Activated CD8-positive, alpha-beta memory T cell treated with anti-CD3 and anti-CD28 coated beads for 4 hours (primary cell): ENCODE data around the gene TICRR.
"Not testable (repeated sequence)": the region's sequence is repeated elsewhere in the genome, so short reads cannot be mapped to it uniquely, and the experiment has no call there.

Experiments
- DNase-seq, 2 donors: peaks; one replicate each; pipeline ENCODE4 v3.0.0-alpha.2; 2020; ENCODE audit warnings: low read depth in 2 of 2

The TICRR gene

DNA sequence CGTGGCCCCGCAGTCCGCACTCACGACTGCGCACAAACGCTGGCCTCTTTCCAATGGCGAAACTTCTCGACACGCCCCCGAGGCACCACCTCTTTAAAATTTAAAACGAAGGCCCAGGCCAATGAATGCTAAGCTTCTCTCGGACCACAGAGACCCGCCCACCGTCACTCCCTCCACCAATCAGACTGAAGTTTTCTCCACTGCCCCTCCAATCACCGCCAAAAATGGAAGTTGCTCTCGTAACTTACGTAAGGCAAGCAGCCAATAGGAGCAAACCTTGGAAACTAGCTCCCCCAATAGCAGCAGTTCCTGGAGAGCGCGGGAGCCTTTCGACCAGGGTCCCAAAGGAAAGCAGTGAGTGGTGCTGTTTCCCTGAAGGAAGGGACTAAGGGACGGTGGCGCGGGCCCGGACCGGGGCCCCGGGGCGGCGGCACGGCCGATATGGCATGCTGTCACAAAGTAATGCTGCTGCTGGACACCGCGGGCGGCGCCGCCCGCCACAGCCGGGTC lies at the start of gene TICRR:
Gene TICRR (plus strand): TSS at position 324 of the 510 bp plus-strand sequence. CDS start 118 bp downstream, at position 442.
- DNase-seq, result peak; percentile 88 to 91

DNA sequence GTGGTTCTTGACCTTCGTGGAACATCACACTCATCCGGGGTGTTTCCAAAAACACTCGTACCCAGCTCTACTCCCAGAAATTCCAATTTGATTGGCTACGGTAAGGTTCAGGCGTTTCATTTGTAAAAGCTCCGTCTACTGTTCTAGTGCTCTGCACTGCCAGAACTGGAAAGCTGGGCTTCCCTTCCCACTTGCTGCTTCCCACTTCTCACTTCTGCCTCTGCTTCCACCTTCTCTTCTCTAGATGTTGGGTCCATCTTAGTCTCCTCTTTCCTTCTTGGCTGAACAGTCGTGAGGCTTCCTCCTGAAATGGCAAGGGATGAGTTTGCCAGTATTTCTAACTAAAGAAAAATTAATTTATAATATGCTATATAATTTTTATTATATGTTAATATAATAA lies 49.1 kb upstream of the TICRR start:
- DNase-seq, result no peak

DNA sequence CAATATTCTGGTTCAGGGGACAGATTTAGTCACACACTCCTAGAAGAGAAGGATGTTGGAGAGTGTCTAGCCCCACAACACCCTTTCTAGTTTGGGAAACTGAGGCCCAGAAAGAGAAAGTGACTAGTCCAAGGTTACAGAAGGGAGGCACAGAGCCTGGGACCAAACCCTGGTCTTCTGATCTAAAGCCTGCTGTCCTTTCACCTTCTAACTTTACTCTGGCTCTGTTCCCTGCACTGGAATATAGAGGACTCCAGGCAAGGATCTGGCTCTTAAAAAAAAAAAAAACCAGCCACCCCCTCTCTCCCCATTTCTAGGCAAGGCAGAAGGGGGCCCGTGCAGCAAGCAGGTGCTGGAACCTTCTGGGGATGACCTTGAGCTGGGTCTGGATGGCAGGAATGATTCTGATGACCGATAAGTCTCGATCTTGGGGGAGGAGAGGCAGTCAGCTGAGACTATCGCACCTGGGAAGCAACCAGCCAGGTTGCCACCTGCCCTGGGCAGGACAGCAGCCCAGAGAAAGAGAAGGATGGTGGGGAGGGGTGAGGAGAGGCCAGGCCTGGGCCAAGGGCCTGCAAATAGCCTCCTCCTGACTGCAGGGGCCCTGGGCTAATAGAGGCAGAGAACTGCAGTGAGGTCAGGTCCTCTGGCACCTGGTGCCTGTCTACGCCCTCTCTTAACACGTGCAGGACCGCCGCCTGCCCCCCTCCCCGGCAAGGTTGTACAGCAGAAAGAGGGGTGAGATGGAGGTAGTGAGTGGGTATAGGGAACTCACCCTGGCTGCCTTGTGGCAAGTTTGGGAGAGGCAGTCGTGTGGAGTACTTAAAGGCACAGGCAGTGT lies 48.4 kb upstream of the TICRR start:
- no peak for DNase-seq

DNA sequence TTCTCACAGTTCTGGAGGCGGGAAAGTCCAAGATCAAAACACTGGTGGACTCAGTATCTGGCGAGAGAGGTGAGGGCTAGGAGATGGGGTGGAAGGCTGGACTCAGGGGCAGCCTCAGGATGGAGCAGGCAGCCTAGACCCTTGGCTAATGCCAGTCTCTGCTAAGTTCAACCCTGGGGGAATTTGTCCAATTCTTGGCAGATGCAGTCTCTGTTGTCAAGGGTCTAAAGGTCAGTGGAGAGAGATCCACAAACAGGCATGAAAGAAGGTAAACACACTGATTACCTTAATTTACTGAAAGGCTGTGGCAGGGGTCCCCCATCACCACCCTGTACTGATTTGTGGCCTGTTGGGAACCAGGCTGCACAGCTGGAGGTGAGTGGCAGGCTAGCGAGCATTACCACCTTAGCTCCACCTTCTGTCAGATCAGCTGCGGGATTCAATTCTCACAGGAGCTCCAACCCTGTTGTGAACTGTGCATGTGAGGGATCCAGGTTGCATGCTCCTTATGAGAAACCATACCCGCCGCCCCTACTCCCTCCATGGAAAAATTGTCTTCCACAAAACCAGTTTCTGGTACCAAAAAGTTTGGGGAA lies 46.4 kb upstream of the TICRR start:
- no peak for DNase-seq

DNA sequence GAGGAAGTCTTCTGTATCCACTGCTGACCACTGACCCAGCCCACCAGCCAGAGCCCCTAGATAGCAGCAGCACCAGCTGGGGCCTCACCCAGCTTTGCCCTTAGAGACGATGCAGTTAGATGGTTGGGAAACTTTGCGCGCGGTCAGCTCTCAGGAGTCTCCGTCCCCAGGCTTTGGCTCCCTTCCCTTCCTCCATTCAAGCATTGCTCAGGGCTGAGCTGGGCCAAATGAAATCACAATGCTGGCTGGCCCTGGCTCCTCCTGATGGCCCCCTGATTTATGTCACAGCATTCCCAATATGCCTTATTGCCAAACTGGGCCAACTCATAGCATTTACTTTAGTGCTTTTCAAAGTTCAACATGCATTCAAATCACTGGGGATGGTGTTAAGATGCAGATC lies 44.3 kb upstream of the TICRR start:
- DNase-seq, result no peak

DNA sequence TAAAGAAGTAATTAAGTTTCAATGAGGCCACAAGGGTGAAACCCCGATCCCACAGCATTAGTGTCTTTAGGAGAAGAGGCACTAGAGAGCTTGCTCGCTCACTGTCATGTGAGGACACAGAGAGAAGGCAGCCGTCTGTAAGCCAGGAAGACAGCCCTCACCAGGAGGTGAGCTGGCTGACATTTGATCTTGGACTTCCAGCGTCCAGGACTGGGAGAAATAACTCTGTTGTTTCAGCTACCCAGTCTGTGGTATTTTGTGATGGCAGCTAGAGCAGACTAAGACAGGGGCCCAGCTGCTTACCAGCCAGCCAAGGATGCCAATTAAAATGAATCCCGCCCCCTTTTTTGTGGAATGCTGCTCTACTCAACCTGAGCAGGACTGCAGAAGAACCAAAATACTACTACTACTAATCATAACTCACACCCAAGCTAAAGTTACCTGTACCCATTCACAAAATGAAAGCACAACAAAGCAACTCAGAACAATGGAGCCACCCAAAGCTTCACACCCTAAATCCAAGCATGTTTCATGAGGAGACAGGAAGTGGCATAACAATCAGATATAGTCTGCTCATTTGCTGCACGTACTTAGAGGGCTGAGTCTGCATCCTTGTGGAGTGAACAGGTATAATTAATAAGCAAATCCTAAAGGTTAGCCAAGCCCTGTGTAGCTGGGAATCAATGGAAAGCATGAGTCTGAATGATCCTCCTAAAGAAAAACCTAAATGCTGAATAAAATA lies 43.3 kb upstream of the TICRR start:
- no peak for DNase-seq

GRCh38 chr15:89533861-89534544 lies 41.3 kb upstream of the TICRR start:
- DNase-seq, result no peak

- DNase-seq, result no peak
Observed at GRCh38 chr15:89539027-89539426, 36.2 kb upstream of the TICRR start.

DNA sequence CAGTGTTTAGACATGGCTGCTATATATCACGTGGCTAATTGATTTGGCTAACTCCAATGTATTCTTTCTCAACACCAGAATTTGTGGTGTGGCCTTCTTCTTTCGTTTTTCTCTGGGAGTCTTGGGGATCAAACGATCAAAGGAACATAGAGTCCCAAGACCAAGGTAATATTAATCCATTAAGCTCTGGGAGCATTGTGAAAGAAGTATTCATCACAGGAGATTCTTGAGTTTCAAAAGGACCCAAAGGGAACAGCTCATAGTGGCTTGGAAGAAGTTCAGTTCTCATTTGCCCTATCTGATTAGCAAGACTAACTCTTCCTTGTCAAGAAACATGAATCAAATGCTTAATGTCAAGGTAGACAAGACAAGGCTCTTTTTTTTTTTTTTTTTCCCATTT lies 32.9 kb upstream of the TICRR start:
- no peak for DNase-seq

DNA sequence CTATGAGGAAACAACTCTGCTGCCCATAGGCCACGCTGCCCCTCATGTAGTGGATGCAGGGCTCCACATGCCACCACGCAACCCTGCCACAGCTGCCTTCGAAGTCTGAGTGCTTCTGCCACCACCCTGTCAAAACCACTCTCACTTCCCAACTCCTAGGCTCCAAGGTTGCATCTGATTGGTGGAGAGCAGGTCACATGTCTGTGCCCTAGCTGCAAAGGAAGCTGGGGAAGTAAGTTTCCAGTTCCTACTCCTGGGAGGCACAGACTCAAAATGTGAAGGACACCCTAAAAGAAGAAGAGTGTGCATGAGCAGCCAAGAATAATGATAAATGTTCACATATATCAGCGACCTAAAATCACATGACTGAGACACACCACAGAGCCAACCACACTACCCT lies 31.9 kb upstream of the TICRR start:
- no peak for DNase-seq

GRCh38 chr15:89549138-89549537 lies 26.1 kb upstream of the TICRR start:
- not testable (repeated sequence) for DNase-seq

GRCh38 chr15:89550427-89550826 lies 24.8 kb upstream of the TICRR start:
- DNase-seq, result no peak

DNA sequence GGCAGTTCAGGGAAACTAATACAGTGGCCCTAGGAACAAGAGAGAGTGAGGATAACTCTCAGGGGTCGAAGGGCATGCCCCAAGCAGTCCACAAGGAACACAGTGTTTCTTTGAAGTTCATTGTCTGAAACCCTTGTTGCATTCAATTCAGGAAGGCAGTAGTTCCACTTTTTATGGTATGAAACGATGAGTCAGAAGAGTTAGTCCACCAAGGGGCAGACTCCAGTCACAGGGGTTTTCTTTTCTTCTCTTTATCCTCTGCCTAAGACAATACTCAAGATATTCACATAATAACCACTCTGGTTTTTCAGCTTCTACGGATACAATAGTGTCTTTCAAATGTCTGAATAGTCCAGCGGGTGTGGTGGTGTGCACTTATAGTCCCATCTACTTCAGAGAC lies 23.7 kb upstream of the TICRR start:
- no peak for DNase-seq

GRCh38 chr15:89553632-89554031 lies 21.6 kb upstream of the TICRR start:
- DNase-seq, result no peak

- DNase-seq, result no peak
Observed at GRCh38 chr15:89554247-89554646, 21.0 kb upstream of the TICRR start.

DNA sequence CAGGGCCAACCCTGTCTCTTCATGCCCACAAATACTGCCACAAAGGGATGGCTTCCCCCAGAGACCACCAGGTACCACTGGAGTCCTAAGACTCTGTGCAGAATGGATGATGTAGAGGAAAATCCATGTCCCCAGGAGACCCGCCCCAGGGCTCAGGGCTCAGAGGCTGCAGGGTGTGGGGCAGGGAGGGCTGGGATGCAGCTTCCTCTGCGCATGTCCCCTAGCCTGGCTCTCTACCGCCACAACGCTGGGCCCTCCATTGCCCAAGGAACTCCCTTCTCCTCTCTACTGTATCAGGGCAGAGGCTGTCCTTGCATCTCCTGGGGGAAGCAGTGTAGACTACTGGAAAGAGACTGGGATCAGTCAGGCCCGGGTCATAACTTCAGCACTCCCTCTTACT lies 19.5 kb upstream of the TICRR start:
- no peak for DNase-seq

GRCh38 chr15:89556413-89557262 lies 18.6 kb upstream of the TICRR start:
- DNase-seq, result peak in 1 of 2 donors; percentile 6

DNA sequence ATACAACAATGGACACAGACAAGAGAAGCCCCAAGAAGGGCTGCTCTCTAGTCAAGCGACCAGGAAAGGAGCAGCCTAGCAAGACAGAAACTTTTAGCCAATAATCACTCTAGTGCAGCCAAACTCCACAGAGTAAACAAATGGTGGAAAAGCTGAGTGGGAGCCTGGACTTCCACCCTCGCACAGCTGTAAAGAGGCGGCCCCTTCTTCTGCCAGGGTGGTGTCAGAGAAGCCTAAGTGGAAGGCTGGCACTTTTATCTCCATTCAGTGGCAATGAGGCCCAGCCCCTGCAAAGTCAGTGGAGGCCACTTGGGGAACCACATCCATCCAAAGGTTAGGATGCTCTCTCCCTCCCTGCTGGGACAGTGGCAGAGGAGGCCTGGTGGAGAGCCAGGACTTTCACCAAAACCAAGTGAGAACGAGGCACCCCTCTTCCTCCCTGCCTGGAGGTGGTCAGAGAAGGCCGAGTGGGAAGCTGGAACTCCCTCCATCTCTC lies 15.5 kb upstream of the TICRR start:
- no peak for DNase-seq

DNA sequence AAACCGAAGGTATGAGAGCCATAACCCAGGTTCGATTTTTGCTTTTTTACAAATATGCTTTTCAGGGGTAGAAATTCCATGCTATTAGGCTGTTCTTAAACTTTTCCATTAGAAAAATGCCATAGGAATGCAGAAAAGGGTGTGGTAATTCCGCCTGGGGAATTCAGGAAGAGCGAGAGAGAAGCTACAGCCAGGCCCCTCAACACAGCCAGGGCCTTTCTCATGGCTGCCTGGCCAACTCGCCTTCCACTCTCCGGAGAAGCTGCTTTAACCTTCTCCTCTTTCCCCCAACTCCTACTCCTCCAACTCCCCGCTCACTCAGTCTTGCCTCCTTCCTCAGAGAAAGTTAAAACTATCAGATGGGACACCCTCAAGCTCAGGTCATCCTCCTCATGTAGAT lies 9.1 kb upstream of the TICRR start:
- no peak for DNase-seq

- no peak for DNase-seq
Observed at GRCh38 chr15:89566621-89567294, 8.5 kb upstream of the TICRR start.
